OCI-LY1 (cell line): Measurements from ENCODE around the gene CCT3.

Experiments
- H2AFZ ChIP-seq: fragments of 200-600 bp; sonication (generic), shearing (Covaris generic); 2 replicates; pipeline ENCODE4 v1.6.0; 2014; ENCODE audit warnings: antibody characterized with exemption, mild to moderate bottlenecking, low read length
- H3F3A ChIP-seq: fragments of 200-600 bp; sonication (generic), shearing (Covaris generic); 2 replicates; pipeline ENCODE4 v1.6.0; 2014; ENCODE audit warnings: mild to moderate bottlenecking, antibody characterized with exemption, low read length, moderate library complexity; ENCODE audit not compliant: insufficient read depth
- H3K27ac ChIP-seq: fragments of 200-600 bp; sonication (generic); 2 replicates; pipeline ENCODE4 v1.5.1; 2014; ENCODE audit warnings: low read length, mixed run types, mild to moderate bottlenecking, low read depth; ENCODE audit not compliant: poor library complexity, severe bottlenecking
- H3K27me3 ChIP-seq: fragments of 200-600 bp; sonication (generic); 2 replicates; pipeline ENCODE4 v1.6.0; 2014; ENCODE audit warnings: antibody characterized with exemption, mild to moderate bottlenecking, low read length, moderate library complexity; ENCODE audit not compliant: insufficient read depth
- H3K36me3 ChIP-seq: fragments of 200-600 bp; sonication (generic); 2 replicates; pipeline ENCODE4 v1.6.1; 2014; ENCODE audit warnings: mild to moderate bottlenecking, antibody characterized with exemption, low read length, moderate library complexity, mixed read lengths; ENCODE audit not compliant: insufficient read depth
- H3K4me1 ChIP-seq: fragments of 200-600 bp; sonication (generic); 2 replicates; pipeline ENCODE4 v1.5.1; 2014; ENCODE audit warnings: mild to moderate bottlenecking, low read length, moderate library complexity; ENCODE audit not compliant: insufficient read depth, severe bottlenecking
- H3K4me2 ChIP-seq: fragments of 200-600 bp; sonication (generic), shearing (Covaris generic); 2 replicates; pipeline ENCODE4 v1.6.1; 2014; ENCODE audit warnings: low read length
- H3K4me3 ChIP-seq: fragments of 200-600 bp; sonication (generic); 2 replicates; pipeline ENCODE4 v1.5.1; 2014; ENCODE audit warnings: low read length, low read depth, mild to moderate bottlenecking, mixed read lengths; ENCODE audit not compliant: poor library complexity, severe bottlenecking
- H3K79me2 ChIP-seq: fragments of 200-600 bp; shearing (Covaris generic); 2 replicates; pipeline ENCODE4 v1.6.1; 2016; ENCODE audit warnings: mixed run types, low read length, mixed read lengths; ENCODE audit not compliant: insufficient read depth
- H3K9ac ChIP-seq: fragments of 200-600 bp; sonication (generic), shearing (Covaris generic); 2 replicates; pipeline ENCODE4 v1.6.1; 2014; ENCODE audit warnings: mild to moderate bottlenecking, low read length, mixed read lengths
- H3K9me2 ChIP-seq: fragments of 200-600 bp; sonication (generic), shearing (Covaris generic); 2 replicates; pipeline ENCODE4 v1.6.1; 2014; ENCODE audit warnings: low read depth, mild to moderate bottlenecking, low read length, mixed read lengths
- H3K9me3 ChIP-seq: fragments of 200-600 bp; shearing (Covaris generic); 2 replicates; pipeline ENCODE4 v1.6.1; 2014; ENCODE audit warnings: low read length, mixed read lengths
- H4K20me1 ChIP-seq: fragments of 200-600 bp; sonication (generic), shearing (Covaris generic); 2 replicates; pipeline ENCODE4 v1.6.0; 2016; ENCODE audit warnings: mild to moderate bottlenecking, low read length; ENCODE audit not compliant: insufficient read depth
- EZH2 ChIP-seq: fragments of 200-600 bp; sonication (generic), shearing (Covaris generic); IDR thresholded peaks from 2 replicates; pipeline ENCODE4 v1.8.0; 2017; ENCODE audit warnings: borderline replicate concordance, mixed run types, mild to moderate bottlenecking, antibody characterized with exemption, low read length, moderate library complexity, mixed read lengths
- TF ChIP-seq, protein P1 (sequence below): fragments of 200-600 bp; sonication (generic), shearing (Covaris generic); IDR thresholded peaks from 2 replicates; pipeline ENCODE4 v1.5.1; 2017; ENCODE audit warnings: mild to moderate bottlenecking, antibody characterized with exemption, low read length, moderate library complexity, mixed read lengths

The CCT3 gene

DNA sequence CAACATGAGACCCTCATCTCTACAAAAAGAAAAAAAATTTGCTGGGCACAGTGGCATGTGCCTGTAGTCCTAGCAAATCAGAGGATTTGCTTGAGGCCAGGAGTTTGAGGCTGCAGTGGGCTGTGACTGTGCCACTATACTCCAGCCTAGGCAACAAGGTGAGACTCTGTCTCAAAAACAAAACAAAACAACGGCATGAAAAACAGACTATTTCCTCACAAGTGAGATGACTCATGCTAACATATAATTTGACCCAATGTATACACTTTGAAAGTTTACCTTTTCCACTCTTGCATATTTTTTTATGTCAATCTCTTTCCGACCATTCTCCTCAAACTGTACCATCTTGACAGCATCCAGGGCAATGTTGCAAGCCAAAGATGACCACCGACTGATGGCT, 17.5 kb downstream of the CCT3 start:
- no peaks in the 10 kb centered on the region for H4K20me1 ChIP-seq
- no peak overlapping the region for H3K9ac ChIP-seq
- TF ChIP-seq EZH2: no peak
- TF ChIP-seq, protein P1, sequence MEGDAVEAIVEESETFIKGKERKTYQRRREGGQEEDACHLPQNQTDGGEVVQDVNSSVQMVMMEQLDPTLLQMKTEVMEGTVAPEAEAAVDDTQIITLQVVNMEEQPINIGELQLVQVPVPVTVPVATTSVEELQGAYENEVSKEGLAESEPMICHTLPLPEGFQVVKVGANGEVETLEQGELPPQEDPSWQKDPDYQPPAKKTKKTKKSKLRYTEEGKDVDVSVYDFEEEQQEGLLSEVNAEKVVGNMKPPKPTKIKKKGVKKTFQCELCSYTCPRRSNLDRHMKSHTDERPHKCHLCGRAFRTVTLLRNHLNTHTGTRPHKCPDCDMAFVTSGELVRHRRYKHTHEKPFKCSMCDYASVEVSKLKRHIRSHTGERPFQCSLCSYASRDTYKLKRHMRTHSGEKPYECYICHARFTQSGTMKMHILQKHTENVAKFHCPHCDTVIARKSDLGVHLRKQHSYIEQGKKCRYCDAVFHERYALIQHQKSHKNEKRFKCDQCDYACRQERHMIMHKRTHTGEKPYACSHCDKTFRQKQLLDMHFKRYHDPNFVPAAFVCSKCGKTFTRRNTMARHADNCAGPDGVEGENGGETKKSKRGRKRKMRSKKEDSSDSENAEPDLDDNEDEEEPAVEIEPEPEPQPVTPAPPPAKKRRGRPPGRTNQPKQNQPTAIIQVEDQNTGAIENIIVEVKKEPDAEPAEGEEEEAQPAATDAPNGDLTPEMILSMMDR: no peak
- no peaks in the 10 kb centered on the region for H3K27me3 ChIP-seq
- no peak overlapping the region for H3K4me3 ChIP-seq
- H3K27ac ChIP-seq: no peak overlapping the region
- no peaks in the 10 kb centered on the region for H3K4me1 ChIP-seq
- H3K4me2 ChIP-seq: no peak overlapping the region
- no peak overlapping the region for H2AFZ ChIP-seq
- no peaks in the 10 kb centered on the region for H3F3A ChIP-seq
- no peaks in the 10 kb centered on the region for H3K79me2 ChIP-seq
- peaks cover 95% of the 10 kb centered on the region for H3K36me3 ChIP-seq
- H3K9me3 ChIP-seq: no peaks in the 10 kb centered on the region
- no peaks in the 10 kb centered on the region for H3K9me2 ChIP-seq

DNA sequence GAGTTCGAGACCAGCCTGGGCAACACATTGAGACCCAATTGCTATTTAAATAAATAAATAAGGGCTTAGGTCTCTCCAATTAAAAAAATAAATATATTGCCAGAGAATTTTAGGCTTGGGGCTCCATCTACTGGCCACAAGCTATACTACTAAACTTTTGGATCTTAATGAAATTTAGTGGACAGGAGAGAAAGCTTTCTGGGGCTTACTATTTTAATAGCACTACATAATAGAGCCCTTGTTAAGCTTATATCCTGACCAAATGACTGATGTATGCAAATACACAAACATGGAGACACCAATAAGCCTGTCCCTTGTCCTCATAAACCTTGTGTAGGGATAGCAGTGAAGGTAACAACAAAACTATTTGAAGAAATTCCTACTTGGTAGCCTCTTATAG, 18.4 kb downstream of the CCT3 start:
- H3K9me2 ChIP-seq: no peaks in the 10 kb centered on the region
- H3K4me2 ChIP-seq: no peak overlapping the region
- H3K27me3 ChIP-seq: no peaks in the 10 kb centered on the region
- H3K4me3 ChIP-seq: no peak overlapping the region
- H2AFZ ChIP-seq: no peak overlapping the region
- TF ChIP-seq, protein P1: peak; percentile 53
- TF ChIP-seq EZH2: no peak
- H4K20me1 ChIP-seq: no peaks in the 10 kb centered on the region
- H3F3A ChIP-seq: no peaks in the 10 kb centered on the region
- H3K79me2 ChIP-seq: no peaks in the 10 kb centered on the region
- no peak overlapping the region for H3K27ac ChIP-seq
- peaks cover 95% of the 10 kb centered on the region for H3K36me3 ChIP-seq
- H3K9me3 ChIP-seq: no peaks in the 10 kb centered on the region
- no peaks in the 10 kb centered on the region for H3K4me1 ChIP-seq
- no peak overlapping the region for H3K9ac ChIP-seq

DNA sequence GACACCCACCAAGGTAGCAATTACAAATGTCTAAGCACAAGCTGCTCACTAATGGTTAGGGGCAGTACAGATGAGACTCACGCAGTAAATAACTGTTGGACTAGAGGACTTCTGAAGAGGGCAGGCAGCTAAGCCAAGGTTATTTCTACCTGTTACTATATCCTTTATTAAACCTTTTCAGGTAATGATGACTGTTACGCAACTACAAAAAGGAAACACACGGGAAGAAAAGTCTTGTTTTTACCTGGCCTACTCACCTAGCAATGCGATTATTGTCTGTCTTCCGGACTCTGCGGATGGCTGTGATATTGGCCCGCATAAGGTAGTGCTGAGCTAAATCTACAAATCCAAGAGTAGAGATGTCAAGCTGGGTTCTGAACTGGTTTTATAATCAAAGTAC, 21.2 kb downstream of the CCT3 start:
- H3K9me3 ChIP-seq: no peaks in the 10 kb centered on the region
- no peak overlapping the region for H3K27ac ChIP-seq
- no peak overlapping the region for H3K4me2 ChIP-seq
- H3K27me3 ChIP-seq: no peaks in the 10 kb centered on the region
- no peaks in the 10 kb centered on the region for H3K9me2 ChIP-seq
- H3K79me2 ChIP-seq: no peaks in the 10 kb centered on the region
- H3K4me3 ChIP-seq: no peak overlapping the region
- no peaks in the 10 kb centered on the region for H3K4me1 ChIP-seq
- no peaks in the 10 kb centered on the region; the same call in 1 of the 2 replicates for H3F3A ChIP-seq
- no peaks in the 10 kb centered on the region for H4K20me1 ChIP-seq
- peaks cover 100% of the 10 kb centered on the region for H3K36me3 ChIP-seq
- TF ChIP-seq, protein P1: no peak
- no peak for TF ChIP-seq EZH2
- H2AFZ ChIP-seq: no peak overlapping the region
- no peak overlapping the region for H3K9ac ChIP-seq
